ENCODE results near the gene DGKG.

The DGKG gene

DNA sequence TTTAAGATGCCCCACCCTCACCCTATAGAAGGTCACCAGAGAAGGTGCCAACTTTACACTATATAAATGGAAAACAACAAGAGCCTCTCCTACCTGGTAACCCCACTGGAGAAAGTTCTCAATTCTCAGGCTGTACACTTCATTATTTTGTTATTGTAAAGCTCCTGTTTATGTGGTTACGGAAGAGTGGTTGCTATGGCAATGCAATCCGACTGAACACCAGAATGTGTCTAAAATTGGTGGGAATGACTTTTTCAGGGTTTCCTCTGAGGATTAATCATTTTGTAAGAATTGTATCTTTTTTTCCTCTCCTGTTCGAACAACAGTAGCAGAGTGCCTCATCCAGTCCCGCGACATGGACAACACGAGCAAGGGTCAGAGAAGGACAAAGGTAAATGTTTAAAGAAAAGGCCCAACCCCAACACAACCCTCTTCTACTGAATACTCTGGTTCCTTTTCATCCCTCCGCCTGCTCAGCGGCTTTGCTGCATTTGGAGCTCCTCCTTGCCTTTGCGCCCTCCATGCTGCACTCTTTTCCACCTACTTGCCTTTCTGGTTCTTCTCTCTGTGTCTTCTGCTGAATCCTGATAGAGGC is 45.3 kb downstream of the DGKG start:
- DNase-seq = no peak

- no peak for DNase-seq
These were observed 46.3 kb downstream of the DGKG start for GRCh38 chr3:186315581-186316354.

DNA sequence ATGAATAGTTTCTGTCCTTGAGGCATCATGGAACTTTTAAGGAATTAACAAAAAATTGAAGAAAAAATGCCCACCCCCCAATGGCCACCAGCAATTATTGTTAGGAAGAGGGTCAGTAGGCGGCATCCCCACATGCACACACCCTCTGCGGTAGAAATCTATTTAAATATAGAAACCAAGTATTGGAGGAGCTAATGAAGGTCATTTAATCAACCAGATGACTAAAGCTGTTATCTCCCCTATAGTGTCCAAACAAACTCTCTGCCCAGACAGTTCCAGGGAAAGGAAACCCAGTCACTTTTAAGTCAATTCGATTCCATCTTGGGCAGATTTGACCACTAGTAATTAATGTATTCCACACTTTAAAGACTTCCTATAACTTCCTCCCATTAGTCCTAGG is 47.1 kb downstream of the DGKG start:
- no peak for DNase-seq

GRCh38 chr3:186311441-186311840 is 50.6 kb downstream of the DGKG start:
- DNase-seq = no peak

- no peak for DNase-seq
These were observed 53.5 kb downstream of the DGKG start for GRCh38 chr3:186308549-186308948.

GRCh38 chr3:186307594-186308221 is 54.3 kb downstream of the DGKG start:
- no peak for DNase-seq

DNA sequence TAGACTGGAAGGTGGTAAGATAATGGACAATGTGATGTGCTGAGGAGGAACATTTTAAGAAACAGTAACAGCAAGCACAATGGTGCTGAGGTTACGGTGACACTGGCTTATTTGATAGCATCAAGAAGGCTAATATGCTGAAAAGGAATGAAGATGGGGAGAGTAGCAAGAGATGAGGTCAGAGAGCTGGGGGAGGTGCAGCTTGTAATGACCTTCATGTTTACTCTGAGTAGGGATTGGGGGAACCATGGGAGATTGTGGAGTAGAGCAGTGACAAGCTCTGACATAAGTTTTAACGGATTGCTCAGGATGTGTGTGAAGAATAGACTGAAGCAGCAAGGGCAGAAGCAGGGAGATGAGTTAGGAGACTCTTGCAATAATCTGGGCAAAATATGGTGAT is 56.7 kb downstream of the DGKG start:
- DNase-seq = no peak

GRCh38 chr3:186303965-186304364 is 58.1 kb downstream of the DGKG start:
- DNase-seq = no peak

DNA sequence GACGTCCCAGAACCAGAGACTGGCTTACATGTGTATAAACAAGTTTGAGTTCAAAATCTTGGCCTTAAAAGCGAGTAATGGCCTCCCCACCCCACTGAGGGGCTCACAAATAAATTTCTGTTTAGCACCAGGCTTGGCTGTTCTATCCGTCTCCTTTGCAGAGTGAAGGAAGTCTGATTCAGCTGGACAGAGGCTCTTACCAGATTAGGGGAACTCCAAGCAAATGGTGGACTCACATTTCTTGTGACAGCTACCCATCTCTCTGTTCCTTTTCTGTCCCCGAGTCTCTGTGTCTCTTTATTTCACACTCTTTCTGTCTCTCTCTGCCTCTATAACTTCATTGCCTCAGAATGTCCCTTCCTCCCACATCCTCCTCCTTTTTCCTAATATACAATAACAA is 62.7 kb downstream of the DGKG start:
- DNase-seq = no peak

DNA sequence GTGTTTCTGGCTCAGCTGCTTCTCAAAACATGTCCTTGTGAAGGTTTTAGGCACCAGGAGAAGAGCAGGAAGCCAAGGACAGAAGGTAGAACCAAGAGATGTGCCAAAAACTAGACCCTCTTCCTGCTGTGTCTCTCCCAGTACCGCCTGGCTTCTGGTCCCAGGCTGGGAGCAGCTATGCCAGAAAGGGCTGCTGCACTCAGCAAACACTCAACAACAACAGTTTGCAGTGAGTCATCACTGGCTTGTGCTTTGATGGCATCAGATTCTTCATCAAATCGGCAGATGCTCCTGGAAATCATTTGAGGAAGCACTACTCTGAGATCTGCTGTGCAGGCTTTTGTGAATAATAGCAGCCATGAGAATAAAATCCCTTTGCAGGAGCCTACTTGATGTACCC is 63.2 kb downstream of the DGKG start:
- DNase-seq = peak; percentile 66

- no peak for DNase-seq
These were observed 71.2 kb downstream of the DGKG start for GRCh38 chr3:186290796-186291195.

- DNase-seq = no peak
These were observed 74.3 kb downstream of the DGKG start for GRCh38 chr3:186287711-186288110.

DNA sequence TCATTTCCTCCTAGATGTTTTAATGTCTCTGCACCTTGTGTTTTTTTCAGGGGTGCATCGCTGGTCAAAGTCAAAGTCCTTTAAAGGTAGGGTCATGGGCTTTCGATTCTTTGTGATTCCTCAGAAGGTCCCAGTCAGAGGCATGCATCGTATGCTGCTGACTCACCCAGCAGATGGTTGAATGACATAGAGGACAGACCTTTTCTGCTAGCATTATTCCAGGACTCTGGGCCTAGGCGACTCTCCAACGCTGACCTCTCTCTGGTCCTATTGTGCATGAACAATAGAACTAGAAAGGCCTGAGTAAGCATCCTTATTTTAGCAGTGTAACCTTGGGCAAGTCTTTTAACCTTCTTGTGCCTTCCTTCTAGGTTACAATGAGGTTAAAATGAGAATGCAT is 75.9 kb downstream of the DGKG start:
- no peak for DNase-seq

GRCh38 chr3:186284661-186285060 is 77.4 kb downstream of the DGKG start:
- no peak for DNase-seq

- DNase-seq = no peak
These were observed 77.7 kb downstream of the DGKG start for GRCh38 chr3:186284349-186284652.

GRCh38 chr3:186283651-186284348 is 78.2 kb downstream of the DGKG start:
- no peak for DNase-seq

GRCh38 chr3:186283096-186283495 is 78.9 kb downstream of the DGKG start:
- DNase-seq = no peak

DNA sequence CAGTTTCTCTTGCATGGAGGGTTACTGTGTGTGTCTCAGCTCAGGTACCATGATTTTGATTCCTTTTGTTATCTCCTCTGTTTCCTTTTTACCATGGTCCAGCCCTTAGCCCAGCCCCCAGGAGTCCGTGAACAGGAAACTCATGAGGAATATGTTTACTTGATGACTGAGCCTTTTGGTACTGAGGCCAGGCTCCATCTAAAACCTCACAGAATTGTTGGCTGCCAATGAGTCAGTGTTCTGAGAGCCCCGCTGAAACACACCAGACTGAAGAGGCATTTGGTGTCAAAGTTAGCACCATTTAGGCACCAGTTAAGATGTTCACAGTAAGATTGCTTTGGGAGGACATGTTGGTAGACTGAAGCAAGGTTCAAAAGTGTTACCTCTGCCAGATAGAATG is 80.9 kb downstream of the DGKG start:
- DNase-seq = no peak

GRCh38 chr3:186280737-186281136 is 81.3 kb downstream of the DGKG start:
- no peak for DNase-seq

DNA sequence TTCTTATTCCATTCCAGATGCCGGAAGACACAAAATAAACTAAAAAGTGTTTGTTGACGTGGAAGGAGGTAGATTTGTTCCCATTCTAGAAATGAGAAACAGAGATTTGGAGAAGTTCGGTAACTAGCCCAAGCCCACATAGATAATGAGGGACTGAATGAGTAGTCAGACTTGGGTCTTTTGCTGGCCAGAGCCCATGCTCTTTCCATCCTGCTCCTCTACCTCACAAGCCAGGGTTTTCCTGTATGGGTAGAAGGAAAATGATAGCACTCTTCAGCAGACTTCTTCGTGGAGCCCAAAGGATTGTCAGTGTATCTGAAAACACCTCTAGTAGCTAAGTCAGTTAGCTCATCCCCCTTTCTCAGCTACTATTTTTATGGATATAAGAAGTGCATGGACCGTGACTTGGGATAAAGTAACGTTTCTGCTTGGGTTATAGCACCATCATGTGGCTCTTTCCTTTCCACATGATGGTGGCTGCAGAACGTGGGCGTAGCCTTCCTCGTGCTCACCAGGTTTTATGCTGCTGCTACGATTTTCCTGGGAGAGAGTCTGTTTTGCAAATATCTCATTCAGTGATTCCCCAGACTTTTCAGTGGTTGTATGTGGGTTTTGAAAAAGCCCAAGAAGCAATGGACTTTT is 84.6 kb downstream of the DGKG start:
- DNase-seq = no peak

- no peak for DNase-seq
These were observed 86.6 kb downstream of the DGKG start for GRCh38 chr3:186275436-186275835.

DNA sequence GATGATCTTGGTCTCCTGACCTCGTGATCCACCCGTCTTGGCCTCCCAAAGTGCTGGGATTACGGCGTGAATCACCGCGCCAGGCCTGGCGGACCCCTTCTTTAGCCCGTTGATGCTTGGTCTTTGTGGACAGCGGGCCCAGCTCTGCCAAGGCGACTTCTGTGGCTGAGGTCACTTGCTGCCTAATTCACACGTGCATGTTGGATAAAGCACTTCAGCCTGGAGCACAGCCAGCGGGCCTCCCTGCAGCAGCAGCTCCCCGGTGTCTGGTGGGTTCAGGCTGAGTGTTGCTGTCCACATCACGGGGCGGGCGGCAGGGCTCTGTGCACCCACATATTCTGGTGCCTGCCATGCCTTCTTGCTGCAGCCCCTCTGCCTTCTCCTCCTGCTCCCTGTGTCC is 88.4 kb downstream of the DGKG start:
- DNase-seq = no peak

DNA sequence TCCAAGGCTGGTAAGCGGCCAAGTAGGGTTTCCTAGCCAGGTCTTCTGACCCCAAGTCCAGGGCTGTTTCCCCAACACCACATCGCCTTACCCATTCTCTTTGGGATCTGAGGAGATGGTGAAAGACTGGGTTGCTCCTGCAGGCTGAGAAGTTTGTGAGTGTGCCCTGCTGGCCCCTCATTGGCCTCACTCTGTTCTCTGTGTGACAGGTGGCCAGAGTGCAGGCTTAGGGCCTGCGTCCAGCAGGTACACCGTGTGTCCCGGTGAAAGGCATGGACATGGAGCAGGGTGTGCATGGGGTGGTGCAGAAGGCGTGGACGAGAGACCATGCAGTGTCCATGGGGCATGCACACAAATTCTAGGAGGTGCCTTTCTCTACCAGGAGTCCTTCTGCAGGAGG is 91.3 kb downstream of the DGKG start:
- no peak for DNase-seq

Data from islet precursor cell (in vitro differentiated cells).